ENCODE results near the gene FLNC.

Gene FLNC

GRCh38 chr7:128830231-128831177 is at the start of gene FLNC:
TSS of gene FLNC (plus strand) at chr7:128830406. CDS start at chr7:128830638, 232 bp downstream.
- DNase-seq (ENCODE audit: low read depth, low spot score) = no peak

GRCh38 chr7:128781126-128781525 is 49.1 kb upstream of the FLNC start:
- no peak for DNase-seq (ENCODE audit: low read depth, low spot score)

- DNase-seq (ENCODE audit: low read depth, low spot score) = no peak
Observed at GRCh38 chr7:128781851-128782250, 48.4 kb upstream of the FLNC start.

GRCh38 chr7:128783143-128783861 is 46.9 kb upstream of the FLNC start:
- peak; percentile 54 for DNase-seq (ENCODE audit: low read depth, low spot score)

- DNase-seq (ENCODE audit: low read depth, low spot score) = no peak
Observed at GRCh38 chr7:128785738-128786137, 44.5 kb upstream of the FLNC start.

GRCh38 chr7:128788446-128789412 is 41.5 kb upstream of the FLNC start:
- DNase-seq (ENCODE audit: low read depth, low spot score) = no peak

GRCh38 chr7:128790315-128791041 is 39.7 kb upstream of the FLNC start:
- DNase-seq (ENCODE audit: low read depth, low spot score) = no peak

- no peak for DNase-seq (ENCODE audit: low read depth, low spot score)
Observed at GRCh38 chr7:128791121-128791971, 38.9 kb upstream of the FLNC start, which contains the start of gene CCDC136. TSS of gene CCDC136 (plus strand) at chr7:128791968. CDS start at chr7:128792412, 444 bp downstream.

- DNase-seq (ENCODE audit: low read depth, low spot score) = no peak
Observed at GRCh38 chr7:128791972-128792327, 38.3 kb upstream of the FLNC start.

- DNase-seq (ENCODE audit: low read depth, low spot score) = no peak
Observed at GRCh38 chr7:128792471-128793180, 37.6 kb upstream of the FLNC start.

GRCh38 chr7:128793181-128793547 is 37.0 kb upstream of the FLNC start:
- no peak for DNase-seq (ENCODE audit: low read depth, low spot score)

- DNase-seq (ENCODE audit: low read depth, low spot score) = no peak
Observed at GRCh38 chr7:128794020-128794419, 36.2 kb upstream of the FLNC start.

GRCh38 chr7:128794436-128794835 is 35.8 kb upstream of the FLNC start:
- DNase-seq (ENCODE audit: low read depth, low spot score) = no peak

GRCh38 chr7:128795129-128795528 is 35.1 kb upstream of the FLNC start:
- no peak for DNase-seq (ENCODE audit: low read depth, low spot score)

GRCh38 chr7:128796327-128796726 is 33.9 kb upstream of the FLNC start:
- no peak for DNase-seq (ENCODE audit: low read depth, low spot score)

- DNase-seq (ENCODE audit: low read depth, low spot score) = no peak
Observed at GRCh38 chr7:128799451-128799850, 30.8 kb upstream of the FLNC start.

- no peak for DNase-seq (ENCODE audit: low read depth, low spot score)
Observed at GRCh38 chr7:128800567-128800966, 29.6 kb upstream of the FLNC start.

- DNase-seq (ENCODE audit: low read depth, low spot score) = no peak
Observed at GRCh38 chr7:128801003-128801402, 29.2 kb upstream of the FLNC start.

- DNase-seq (ENCODE audit: low read depth, low spot score) = no peak
Observed at GRCh38 chr7:128801667-128802418, 28.4 kb upstream of the FLNC start.

Data from smooth muscle cell of the brain vasculature (primary cell).